ENCODE data around the gene ADGRV1. TPM values are rescaled to one million over a fixed set of nuclear protein-coding genes. Genes with fewer than 3 reads are reported as not detected.

The ADGRV1 gene
- total and polyA plus RNA-seq, 2 donors (not counting 3 experiments of a cell fraction or from before 2014, with no cell fraction given) = 0.11 to 0.55 TPM

GRCh38 chr5:90873033-90873517 lies 314.5 kb downstream of the ADGRV1 start:
- Histone ChIP-seq H3K27me3 (ENCODE audit: control insufficient read depth in 2 of 2, insufficient read depth in 2 of 2, low read length in 2 of 2) (no peaks in the 10 kb centered on the region), H3K9me3 (replicated peaks; ENCODE audit: control insufficient read depth, insufficient read depth, low read length) (no peaks in the 10 kb centered on the region), H3K36me3 (ENCODE audit: control insufficient read depth in 2 of 2, extremely low read depth in 1 of 2, insufficient read depth in 2 of 2, low read length in 2 of 2) (no peaks in the 10 kb centered on the region), H4K20me1 (replicated peaks; ENCODE audit: control insufficient read depth, extremely low read depth, insufficient read depth, low read length) (no peaks in the 10 kb centered on the region), H3K79me2 (ENCODE audit: control insufficient read depth, insufficient read depth, low read length) (no peaks in the 10 kb centered on the region), H3K27ac (ENCODE audit: insufficient read depth, low read depth, low read length) (no peak overlapping the region), H3K4me1 (ENCODE audit: control insufficient read depth, extremely low read depth, insufficient read depth, low read length) (peaks cover 3% of the 10 kb centered on the region), H3K9ac (replicated peaks; ENCODE audit: extremely low read depth, insufficient read depth, low read length) (no peak overlapping the region), H3K9me1 (replicated peaks; ENCODE audit: control insufficient read depth, extremely low read depth, insufficient read depth, low read length) (no peaks in the 10 kb centered on the region), H2AFZ (ENCODE audit: low read depth, low read length) (no peak overlapping the region), H3K4me3 (replicated peaks in 1 of 3; ENCODE audit: insufficient read depth in 1 of 3, low read depth in 1 of 3, low read length in 3 of 3) (no peak overlapping the region), H3K4me2 (ENCODE audit: insufficient read depth, low read length) (no peak overlapping the region)
- DNase-seq (ENCODE audit: low read depth, low spot score) = no peak
- intact Hi-C loops (cut with micrococcal nuclease) (no loop called here), dilution Hi-C loops (cut with MboI; ENCODE audit: extremely low pct_ligation_motif_present, low sequenced_read_pairs) (no loop called here)
- ChIA-PET CTCF (interaction anchor here (0.7 to 2.5 kb wide), 3 partner anchors 8 to 546 kb away, joined by 3 to 11 read pairs (median 4); no protein-coding TSS in a partner anchor), POLR2A (no interaction called here)
- no TSS peak for BruUV-seq (replicated peaks)
- no peak for FAIRE-seq
- TF ChIP-seq GATA2 (IDR thresholded peaks at IDR 0.05; ENCODE audit: insufficient read depth, insufficient read length, low read depth, low read length) (no peak), FOS (IDR thresholded peaks at IDR 0.05; ENCODE audit: borderline replicate concordance, insufficient read depth, low read length) (no peak), POLR2A (IDR thresholded peaks at IDR 0.05; ENCODE audit: low read depth, low read length) (no peak), MYC (IDR thresholded peaks at IDR 0.05; ENCODE audit: low read depth, low read length) (no peak), EZH2 (IDR thresholded peaks at IDR 0.05; ENCODE audit: borderline replicate concordance, low read depth, low read length, severe bottlenecking) (no peak), JUN (IDR thresholded peaks at IDR 0.05; ENCODE audit: borderline replicate concordance, insufficient read depth, insufficient read length, low read depth) (no peak)
- TF ChIP-seq, protein P1, sequence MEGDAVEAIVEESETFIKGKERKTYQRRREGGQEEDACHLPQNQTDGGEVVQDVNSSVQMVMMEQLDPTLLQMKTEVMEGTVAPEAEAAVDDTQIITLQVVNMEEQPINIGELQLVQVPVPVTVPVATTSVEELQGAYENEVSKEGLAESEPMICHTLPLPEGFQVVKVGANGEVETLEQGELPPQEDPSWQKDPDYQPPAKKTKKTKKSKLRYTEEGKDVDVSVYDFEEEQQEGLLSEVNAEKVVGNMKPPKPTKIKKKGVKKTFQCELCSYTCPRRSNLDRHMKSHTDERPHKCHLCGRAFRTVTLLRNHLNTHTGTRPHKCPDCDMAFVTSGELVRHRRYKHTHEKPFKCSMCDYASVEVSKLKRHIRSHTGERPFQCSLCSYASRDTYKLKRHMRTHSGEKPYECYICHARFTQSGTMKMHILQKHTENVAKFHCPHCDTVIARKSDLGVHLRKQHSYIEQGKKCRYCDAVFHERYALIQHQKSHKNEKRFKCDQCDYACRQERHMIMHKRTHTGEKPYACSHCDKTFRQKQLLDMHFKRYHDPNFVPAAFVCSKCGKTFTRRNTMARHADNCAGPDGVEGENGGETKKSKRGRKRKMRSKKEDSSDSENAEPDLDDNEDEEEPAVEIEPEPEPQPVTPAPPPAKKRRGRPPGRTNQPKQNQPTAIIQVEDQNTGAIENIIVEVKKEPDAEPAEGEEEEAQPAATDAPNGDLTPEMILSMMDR (IDR thresholded peaks at IDR 0.05; ENCODE audit: extremely low read depth in 1 of 2, insufficient read depth in 1 of 2, low read depth in 1 of 2, low read length in 2 of 2) = no peak
- TF ChIP-seq, protein P2, sequence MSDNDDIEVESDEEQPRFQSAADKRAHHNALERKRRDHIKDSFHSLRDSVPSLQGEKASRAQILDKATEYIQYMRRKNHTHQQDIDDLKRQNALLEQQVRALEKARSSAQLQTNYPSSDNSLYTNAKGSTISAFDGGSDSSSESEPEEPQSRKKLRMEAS (IDR thresholded peaks at IDR 0.05; ENCODE audit: insufficient read depth, insufficient read length) = no peak
